ENCODE results near the gene LSAMP.
"Not testable (repeated sequence)": the region's sequence is repeated elsewhere in the genome, so short reads cannot be mapped to it uniquely, and the experiment has no call there.

Gene LSAMP

DNA sequence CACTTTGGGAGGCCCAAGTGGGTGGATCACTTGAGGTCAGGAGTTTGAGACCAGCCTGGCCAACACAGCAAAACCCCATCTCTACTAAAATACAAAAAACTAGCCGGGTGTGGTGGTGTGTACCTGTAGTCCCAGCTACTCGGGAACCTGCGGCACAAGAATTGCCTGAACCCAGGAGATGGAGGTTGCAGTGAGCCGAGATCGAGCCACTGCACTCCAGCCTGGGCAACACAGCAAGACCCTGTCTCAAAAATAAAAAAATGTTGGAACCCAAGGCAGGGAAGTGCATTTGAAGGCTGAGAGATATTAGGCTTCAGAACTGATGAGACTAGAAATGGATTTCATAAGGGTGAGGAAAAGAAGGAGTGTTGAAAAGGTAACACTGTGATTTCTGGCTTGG lies 600.6 kb downstream of the LSAMP start:
- H3K27ac Mint-ChIP-seq, H3K4me1 Mint-ChIP-seq, H3K9me3 Mint-ChIP-seq, H3K36me3 Mint-ChIP-seq, H3K4me3 Mint-ChIP-seq, H3K27me3 Mint-ChIP-seq: not testable (repeated sequence)

DNA sequence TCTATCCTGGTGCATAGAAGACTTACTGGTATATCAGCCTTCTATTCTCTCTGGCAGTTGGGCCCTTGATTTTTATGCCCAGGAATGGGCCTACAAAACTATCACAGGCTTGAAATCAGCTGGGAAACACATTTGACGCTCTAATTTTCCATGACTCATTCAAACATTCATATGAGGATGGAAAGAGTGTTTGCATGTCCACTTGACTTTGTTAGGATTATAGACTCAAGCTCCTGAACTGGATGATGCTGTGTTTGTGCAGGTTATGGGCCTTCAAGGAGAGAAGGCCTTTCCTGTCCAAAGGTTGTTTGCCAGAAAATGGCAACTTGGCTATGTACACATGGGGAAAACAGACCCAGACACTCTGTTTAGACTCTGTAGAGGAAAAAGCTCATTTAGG lies 602.1 kb downstream of the LSAMP start:
- no peaks in the 10 kb centered on the region for H3K9me3 Mint-ChIP-seq
- no peaks in the 10 kb centered on the region for H3K4me1 Mint-ChIP-seq
- H3K27me3 Mint-ChIP-seq, result peaks cover 2% of the 10 kb centered on the region
- H3K4me3 Mint-ChIP-seq, result no peak overlapping the region
- no peak overlapping the region for H3K27ac Mint-ChIP-seq
- H3K36me3 Mint-ChIP-seq, result peaks cover 2% of the 10 kb centered on the region

DNA sequence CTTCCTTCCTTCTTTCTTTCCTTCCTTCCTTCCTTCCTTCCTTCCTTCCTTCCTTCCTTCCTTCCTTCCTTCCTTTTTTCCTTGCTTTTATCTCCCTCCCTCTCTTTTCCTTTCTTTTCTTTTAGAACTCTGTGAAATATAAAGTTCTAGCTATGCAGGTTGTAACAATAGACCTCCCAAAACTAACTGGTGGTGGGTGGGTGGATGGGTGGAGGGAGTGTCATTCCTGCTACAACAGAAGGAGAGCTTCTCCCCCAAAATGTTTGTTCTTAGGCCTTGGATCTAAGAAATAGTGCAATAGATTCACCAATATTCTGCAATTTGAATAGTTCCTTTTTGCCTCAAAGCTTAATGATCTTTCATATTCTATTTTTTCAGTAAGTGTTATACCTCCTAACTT lies 606.0 kb downstream of the LSAMP start:
- Mint-ChIP-seq H3K27ac (no peak overlapping the region), H3K4me3 (no peak overlapping the region), H3K27me3 (peaks cover 4% of the 10 kb centered on the region), H3K36me3 (peaks cover 2% of the 10 kb centered on the region), H3K4me1 (no peaks in the 10 kb centered on the region), H3K9me3 (no peaks in the 10 kb centered on the region)

DNA sequence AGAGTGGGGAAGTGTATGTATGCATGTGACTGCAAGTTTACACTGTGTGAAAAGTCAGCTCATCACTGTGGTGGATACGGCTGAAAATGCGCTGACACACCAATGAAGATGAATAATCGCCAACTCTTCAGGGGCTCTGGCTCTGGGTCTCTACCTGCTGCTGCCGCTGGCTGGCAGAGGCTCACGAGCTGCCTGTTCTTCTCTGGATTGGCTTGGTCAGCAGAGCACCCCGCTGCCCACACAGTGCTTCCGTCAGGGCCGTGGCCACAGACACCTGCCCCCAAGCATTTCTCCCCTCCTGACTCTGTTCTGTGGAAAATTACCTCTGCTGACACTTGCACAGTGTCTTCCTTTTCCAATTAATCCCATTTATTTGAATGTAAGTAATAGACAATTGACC lies 606.5 kb downstream of the LSAMP start:
- Mint-ChIP-seq H3K9me3 (no peaks in the 10 kb centered on the region), H3K27me3 (peaks cover 4% of the 10 kb centered on the region), H3K27ac (no peak overlapping the region), H3K4me3 (no peak overlapping the region), H3K4me1 (no peaks in the 10 kb centered on the region), H3K36me3 (peaks cover 2% of the 10 kb centered on the region)

DNA sequence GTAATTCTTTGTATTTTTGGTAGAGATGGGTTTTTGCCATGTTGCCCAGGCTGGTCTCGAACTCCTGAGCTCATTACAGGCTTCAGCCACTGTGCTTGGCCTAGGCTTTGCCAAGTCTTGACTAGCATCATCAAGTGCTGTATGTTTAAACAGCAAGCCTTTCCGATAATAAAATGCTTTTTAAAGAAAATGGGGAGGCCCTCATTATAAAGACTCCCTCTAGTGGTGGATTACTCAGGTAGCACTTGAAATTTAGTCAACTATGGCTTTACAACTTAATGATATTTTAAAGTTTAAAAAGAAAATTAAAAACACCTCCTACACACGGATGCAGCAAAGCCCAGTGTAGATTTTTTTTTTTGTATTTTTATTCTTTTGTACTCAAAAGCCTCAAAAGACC lies 608.3 kb downstream of the LSAMP start:
- Mint-ChIP-seq H3K27me3 (peaks cover 8% of the 10 kb centered on the region), H3K36me3 (peaks cover 2% of the 10 kb centered on the region), H3K4me1 (no peaks in the 10 kb centered on the region), H3K27ac (no peak overlapping the region), H3K9me3 (no peaks in the 10 kb centered on the region), H3K4me3 (no peak overlapping the region)

DNA sequence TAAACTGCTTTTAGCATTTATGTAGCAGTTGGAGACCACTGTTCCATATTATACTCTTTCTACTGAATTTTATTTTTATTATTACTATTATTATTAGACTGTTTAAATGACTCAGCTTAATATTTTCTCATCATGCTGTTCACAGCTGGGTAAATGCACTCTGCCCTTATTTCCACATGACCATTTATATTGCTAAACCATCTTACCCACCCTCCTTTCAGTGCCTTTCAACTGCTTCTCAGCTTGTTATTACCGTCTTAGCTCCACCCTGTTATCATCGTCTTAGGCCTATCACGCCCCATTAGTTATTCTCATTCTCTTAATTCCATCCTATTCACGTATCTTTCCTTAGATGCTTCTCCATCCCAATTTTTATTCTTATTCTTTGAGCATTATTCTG lies 609.3 kb downstream of the LSAMP start:
- H3K36me3 Mint-ChIP-seq, result peaks cover 2% of the 10 kb centered on the region

DNA sequence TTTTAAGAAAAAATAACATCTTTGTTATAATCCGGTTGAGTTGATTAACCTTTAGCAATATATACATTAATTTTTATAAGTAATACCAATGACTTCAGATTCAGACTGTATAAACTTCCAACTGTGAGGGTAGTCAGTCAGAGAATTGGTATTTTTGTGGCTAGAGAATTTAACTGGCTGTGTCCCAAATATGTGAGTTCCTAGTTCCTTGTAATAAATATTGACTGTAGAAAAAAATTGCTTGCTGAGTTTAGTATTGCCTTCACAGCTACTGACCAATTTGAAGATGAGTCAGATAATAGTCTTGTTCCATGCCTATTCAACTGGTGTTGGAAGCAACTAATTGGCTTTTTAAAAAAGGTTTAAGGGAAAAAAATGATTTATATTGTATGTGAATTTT lies 611.2 kb downstream of the LSAMP start:
- Mint-ChIP-seq H3K9me3 (no peaks in the 10 kb centered on the region), H3K27ac (no peak overlapping the region), H3K27me3 (peaks cover 9% of the 10 kb centered on the region), H3K4me1 (no peaks in the 10 kb centered on the region), H3K4me3 (no peak overlapping the region), H3K36me3 (no peaks in the 10 kb centered on the region)

More for the DNA sequence above, 609.3 kb downstream of the LSAMP start:
- no peak overlapping the region for H3K4me3 Mint-ChIP-seq
- no peaks in the 10 kb centered on the region for H3K4me1 Mint-ChIP-seq
- H3K27ac Mint-ChIP-seq, result no peak overlapping the region
- H3K27me3 Mint-ChIP-seq, result peaks cover 9% of the 10 kb centered on the region
- H3K9me3 Mint-ChIP-seq, result no peaks in the 10 kb centered on the region

DNA sequence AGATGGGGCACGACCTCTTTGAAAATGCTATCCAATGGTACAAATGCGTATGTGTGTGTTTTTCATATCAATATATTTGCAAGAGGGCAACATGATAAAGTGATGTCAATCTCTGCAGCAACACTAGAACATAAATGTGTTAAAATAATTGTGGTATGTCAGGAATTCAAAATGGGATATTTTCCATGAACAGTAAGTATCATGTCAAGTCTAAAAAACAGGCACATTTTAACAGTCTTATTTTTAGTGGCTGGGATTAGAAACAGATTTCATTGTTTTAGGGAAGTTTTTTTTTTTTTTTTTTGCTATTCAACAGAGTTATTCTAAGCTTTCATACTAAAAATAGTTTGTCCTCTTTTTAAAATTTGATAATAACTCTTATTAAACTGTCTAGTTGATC lies 612.2 kb downstream of the LSAMP start:
- H3K4me3 Mint-ChIP-seq, result no peak overlapping the region
- H3K4me1 Mint-ChIP-seq, result no peaks in the 10 kb centered on the region
- no peaks in the 10 kb centered on the region for H3K9me3 Mint-ChIP-seq
- H3K27me3 Mint-ChIP-seq, result peaks cover 10% of the 10 kb centered on the region
- no peak overlapping the region for H3K27ac Mint-ChIP-seq
- no peaks in the 10 kb centered on the region for H3K36me3 Mint-ChIP-seq

DNA sequence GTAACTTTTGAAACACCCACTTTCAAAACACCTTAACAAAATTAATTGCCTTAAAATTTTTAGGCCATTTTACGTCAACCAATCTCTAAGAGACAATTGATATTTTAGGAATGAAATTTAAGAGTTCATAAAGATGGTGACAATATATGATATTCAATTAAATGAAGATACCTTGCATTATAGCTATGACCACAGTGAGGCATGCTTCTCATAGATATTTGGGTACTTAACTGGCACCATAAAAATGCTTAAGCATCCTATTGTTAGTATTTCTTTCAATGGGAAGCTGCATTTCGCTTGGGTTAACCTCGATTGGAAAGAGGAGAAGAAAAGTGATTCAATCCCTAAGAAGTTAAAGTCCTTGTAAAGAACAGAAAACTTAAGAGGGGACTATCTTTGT lies 613.0 kb downstream of the LSAMP start:
- Mint-ChIP-seq H3K9me3 (no peaks in the 10 kb centered on the region), H3K27me3 (peaks cover 10% of the 10 kb centered on the region), H3K4me1 (no peaks in the 10 kb centered on the region), H3K27ac (no peak overlapping the region), H3K36me3 (no peaks in the 10 kb centered on the region), H3K4me3 (no peak overlapping the region)

DNA sequence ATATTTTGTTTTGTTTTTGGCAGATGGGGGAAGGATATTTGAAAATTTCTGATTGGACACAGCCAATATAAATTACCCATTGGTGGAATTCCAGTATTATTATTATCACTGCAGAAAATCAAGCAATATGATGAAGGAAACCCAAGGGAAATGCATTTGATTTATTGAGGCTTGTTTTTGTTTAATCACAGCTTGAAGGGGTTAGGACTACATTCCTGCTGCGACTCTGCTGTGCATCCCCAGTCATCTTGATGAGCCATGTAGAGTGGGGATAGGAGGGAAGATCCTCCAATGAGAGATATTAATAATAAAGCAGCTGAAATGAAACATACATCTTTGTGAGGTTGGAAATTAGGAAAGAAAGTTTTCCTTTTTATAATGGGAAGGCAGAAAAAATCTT lies 613.4 kb downstream of the LSAMP start:
- no peaks in the 10 kb centered on the region for H3K9me3 Mint-ChIP-seq
- no peak overlapping the region for H3K27ac Mint-ChIP-seq
- H3K4me1 Mint-ChIP-seq, result no peaks in the 10 kb centered on the region
- H3K4me3 Mint-ChIP-seq, result no peak overlapping the region
- no peaks in the 10 kb centered on the region for H3K36me3 Mint-ChIP-seq
- H3K27me3 Mint-ChIP-seq, result peaks cover 10% of the 10 kb centered on the region

DNA sequence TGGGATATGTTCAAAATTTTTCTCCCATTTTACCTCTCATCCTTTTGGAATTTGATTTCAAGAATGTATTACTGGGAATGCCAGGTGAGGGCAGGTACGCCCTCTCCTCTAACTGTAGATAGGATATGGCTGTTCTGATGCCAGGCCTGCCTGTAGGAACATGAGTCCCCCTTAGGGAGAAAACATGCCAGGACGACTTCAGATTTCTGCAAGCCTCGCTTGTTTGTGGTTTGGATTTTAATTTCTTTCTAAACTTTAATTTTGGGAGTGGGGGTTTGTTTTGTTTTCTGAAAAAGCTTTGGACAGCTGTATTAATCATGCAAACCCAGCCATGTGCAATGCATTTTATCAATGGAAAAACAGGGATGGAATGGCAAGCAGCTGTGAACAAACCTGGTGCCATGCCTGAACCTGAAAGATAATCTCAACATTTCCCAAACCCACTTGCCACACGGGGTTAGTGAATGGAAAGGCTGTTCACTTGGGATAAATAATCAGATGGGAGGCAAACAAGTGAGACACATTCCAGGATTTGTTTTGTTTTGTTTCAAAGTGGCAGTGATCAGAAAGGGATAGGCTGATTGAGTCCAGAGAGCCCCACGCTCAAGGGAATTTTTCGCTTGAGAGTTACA lies 614.4 kb downstream of the LSAMP start:
- Mint-ChIP-seq H3K27ac (no peak overlapping the region), H3K27me3 (peaks cover 12% of the 10 kb centered on the region), H3K9me3 (no peaks in the 10 kb centered on the region), H3K4me3 (no peak overlapping the region), H3K36me3 (no peaks in the 10 kb centered on the region), H3K4me1 (no peaks in the 10 kb centered on the region)

DNA sequence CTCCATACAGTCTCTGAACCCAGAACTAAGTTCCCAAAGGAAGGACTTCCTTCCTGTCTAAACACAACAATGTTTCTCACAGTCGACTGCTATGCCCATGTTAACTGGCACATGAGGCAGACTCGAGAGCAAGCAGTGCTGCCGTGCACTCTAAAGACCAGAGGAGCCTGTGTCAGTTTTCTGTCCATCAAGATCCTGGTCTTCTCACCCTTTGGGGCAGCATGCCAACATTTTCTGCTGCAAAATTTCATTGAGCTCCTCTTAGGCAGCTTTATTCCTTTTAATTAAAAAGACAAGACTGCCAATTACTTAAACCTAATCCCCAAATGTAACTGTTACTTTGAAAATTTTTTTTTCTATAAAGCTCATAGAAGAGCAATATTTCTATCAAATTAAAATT lies 616.9 kb downstream of the LSAMP start:
- H3K4me1 Mint-ChIP-seq, result no peaks in the 10 kb centered on the region
- no peaks in the 10 kb centered on the region for H3K9me3 Mint-ChIP-seq
- no peaks in the 10 kb centered on the region for H3K36me3 Mint-ChIP-seq
- no peak overlapping the region for H3K4me3 Mint-ChIP-seq
- H3K27ac Mint-ChIP-seq, result no peak overlapping the region
- peaks cover 10% of the 10 kb centered on the region for H3K27me3 Mint-ChIP-seq

DNA sequence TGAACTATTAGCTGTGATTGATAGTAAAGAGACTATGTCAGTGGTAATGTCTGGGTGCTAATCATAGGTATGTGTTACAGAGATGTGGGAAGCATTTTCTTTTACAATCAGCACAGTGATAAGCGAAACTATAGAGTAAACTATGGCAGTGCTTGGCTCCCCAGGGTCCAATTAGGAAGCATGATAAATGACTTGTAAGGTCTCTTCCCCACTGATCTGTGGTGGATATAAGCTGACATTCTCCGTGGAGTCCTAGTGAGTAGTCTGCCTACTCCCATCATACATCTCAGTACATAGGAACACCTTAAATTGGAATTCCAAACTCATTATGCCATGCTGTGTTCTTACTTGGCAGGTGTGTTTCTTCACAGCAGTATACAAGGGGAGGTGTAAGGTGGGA lies 617.8 kb downstream of the LSAMP start:
- Mint-ChIP-seq H3K27me3 (peaks cover 7% of the 10 kb centered on the region), H3K4me3 (no peak overlapping the region), H3K4me1 (no peaks in the 10 kb centered on the region), H3K27ac (no peak overlapping the region), H3K9me3 (no peaks in the 10 kb centered on the region), H3K36me3 (no peaks in the 10 kb centered on the region)

DNA sequence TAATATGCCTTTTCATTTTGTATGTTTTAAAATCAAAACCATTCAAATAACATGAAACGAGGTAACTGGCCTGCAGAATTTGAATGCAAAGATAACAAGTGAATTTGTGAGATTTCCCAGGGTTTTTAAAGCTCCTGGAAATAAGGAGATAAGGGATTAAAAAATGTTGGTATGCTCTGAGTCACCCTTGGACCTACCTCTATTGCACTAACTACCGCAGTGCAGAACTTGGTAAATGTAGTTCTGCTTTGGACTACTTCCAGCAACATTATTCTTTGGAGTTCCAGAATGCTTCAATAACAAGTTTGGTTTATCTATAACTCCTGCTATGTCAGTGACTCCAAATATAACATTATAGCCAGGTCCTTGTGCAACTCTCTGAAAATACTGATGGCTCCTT lies 620.2 kb downstream of the LSAMP start:
- Mint-ChIP-seq H3K4me3 (no peak overlapping the region), H3K4me1 (no peaks in the 10 kb centered on the region), H3K27ac (no peak overlapping the region), H3K27me3 (peaks cover 3% of the 10 kb centered on the region), H3K36me3 (no peaks in the 10 kb centered on the region), H3K9me3 (no peaks in the 10 kb centered on the region)

DNA sequence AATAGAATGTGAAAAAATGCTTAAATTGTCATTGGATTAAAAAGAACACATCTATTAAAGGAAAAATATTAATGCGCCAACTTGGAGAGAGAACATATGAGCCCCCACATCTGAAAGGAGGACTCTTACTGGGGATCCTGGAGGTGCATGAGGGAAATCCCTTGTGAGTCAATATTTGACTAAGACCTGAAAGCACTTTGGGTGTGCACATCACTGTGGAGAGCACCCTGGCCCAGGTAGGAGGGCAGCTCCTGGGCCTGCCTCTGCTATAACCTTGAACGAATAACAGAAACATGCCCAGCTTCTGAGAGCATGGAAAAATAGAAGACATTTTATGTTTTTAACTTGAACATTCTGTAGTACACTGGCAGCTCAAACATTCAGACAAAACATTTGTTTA lies 622.2 kb downstream of the LSAMP start:
- Mint-ChIP-seq H3K4me1 (no peaks in the 10 kb centered on the region), H3K36me3 (no peaks in the 10 kb centered on the region), H3K27me3 (peaks cover 2% of the 10 kb centered on the region), H3K27ac (no peak overlapping the region), H3K4me3 (no peak overlapping the region), H3K9me3 (no peaks in the 10 kb centered on the region)

DNA sequence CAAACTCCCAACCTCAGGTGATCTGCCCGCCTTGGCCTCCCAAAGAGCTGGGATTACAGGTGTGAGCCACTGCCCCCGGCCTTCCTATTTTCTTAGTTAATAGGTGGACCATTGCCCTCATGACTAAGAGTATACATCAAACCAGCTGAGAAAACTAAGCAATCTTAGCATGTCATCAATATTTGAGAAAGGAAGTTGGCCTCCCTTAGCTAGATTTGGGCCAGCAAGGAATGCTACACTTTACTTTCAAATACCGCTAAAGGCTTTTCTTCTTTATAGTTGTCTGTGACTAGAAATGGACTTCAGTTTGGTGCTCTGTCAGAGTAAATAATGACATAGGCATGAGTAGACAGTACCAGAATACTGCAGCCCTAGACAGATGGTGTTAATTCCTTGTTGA lies 622.7 kb downstream of the LSAMP start:
- Mint-ChIP-seq H3K36me3 (no peaks in the 10 kb centered on the region), H3K27me3 (peaks cover 2% of the 10 kb centered on the region), H3K4me3 (no peak overlapping the region), H3K4me1 (no peaks in the 10 kb centered on the region), H3K9me3 (no peaks in the 10 kb centered on the region), H3K27ac (no peak overlapping the region)

DNA sequence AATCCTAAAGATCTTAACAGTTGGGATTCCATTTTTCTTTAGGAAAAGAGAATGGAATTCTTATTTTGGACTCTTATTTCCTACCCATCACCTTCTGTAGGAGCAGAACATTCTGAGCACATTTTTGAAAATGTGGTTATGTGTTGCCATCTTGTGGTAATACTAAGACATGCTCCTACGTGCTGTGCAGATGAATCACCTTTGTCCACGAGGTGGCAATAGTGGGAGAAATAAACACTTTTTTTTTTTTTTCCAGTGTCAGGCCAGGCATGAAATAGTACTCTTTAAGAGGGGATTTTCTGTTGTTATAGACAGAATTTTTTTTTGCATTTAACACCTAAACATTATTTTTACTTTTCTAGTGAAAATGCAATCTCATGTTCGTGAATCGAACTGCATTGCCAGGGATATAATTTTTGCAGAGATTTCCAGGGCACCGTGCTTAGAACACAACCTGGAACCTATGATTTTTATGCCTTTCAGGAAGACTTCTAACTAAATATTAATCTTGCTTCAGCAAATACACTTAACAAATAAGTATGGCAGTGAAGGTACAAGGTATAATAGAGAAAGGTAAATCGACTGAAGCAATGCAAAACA lies 625.4 kb downstream of the LSAMP start:
- Mint-ChIP-seq H3K27me3 (no peaks in the 10 kb centered on the region), H3K27ac (no peak overlapping the region), H3K4me3 (no peak overlapping the region), H3K9me3 (no peaks in the 10 kb centered on the region), H3K4me1 (no peaks in the 10 kb centered on the region), H3K36me3 (no peaks in the 10 kb centered on the region)
